ENCODE measurements around the gene ENO2.
"Not testable (repeated sequence)": the region's sequence is repeated elsewhere in the genome, so short reads cannot be mapped to it uniquely, and the experiment has no call there.

The ENO2 gene

GRCh38 chr12:6914246-6914946, at the start of gene ENO2:
ENO2 (plus strand) TSS chr12:6914580; CDS start chr12:6915833, 1,253 bp downstream.
- peak; percentile 47 for DNase-seq

DNA sequence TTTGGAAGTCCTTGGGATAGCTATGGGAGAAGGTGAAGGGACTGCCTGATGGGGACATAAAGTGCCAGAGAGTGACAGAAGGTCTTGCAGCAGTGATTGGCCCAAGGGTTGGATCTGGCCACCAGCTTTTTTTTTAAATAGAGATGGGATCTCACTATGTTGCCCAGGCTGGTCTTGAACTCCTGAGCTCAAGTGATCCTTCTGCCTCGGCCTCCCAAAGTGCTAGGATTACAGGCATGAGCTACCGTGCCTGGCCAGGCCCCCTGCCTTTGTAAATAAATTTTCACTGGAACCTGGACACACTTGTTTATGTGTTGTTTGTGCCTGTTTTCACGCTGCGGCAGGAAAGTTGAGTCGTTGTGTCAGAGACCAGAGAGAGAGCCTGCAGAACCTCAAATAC, 49.1 kb upstream of the ENO2 start:
- not testable (repeated sequence) for DNase-seq

DNA sequence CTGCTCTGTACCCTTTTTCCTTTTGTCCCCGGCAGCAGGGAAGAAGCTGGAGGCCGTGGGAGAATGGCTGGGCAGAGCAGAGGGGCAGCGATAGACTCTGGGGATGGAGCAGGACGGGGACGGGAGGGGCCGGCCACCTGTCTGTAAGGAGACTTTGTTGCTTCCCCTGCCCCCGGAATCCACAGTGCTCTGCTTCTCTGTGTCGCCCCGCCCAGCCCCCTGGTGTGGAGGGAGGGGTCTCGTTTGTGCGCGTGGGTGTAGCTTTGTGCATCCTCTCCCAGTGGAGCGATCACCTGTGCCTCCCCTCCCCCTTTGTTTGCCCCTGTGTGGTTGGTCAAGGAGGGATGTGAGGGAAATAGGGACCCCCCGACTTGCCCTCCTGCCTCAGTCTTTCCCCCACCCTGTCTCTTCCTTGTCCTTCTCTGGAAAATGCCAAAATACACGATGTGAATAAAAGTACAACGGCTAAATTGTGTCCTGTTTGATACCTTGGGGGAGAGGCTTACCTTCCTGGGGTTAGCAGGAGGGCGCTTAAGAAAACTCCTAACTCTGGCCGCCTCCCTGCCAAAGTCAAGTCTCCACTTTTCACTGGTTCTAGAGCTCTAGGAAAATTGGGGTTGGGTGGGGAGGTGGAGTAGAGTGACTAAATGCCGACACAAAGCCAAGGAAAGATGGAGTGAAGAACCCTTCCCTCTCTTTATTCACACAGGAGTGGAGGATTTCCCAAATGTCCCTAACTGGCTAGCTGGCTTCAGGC, 48.0 kb upstream of the ENO2 start:
- DNase-seq: no peak

- no peak for DNase-seq
Observed at GRCh38 chr12:6866920-6867412, 47.4 kb upstream of the ENO2 start.

- peak; percentile 47 for DNase-seq
Observed at GRCh38 chr12:6867413-6868210, 46.8 kb upstream of the ENO2 start, which contains the start of gene TPI1. TPI1 (plus strand) TSS chr12:6867531; CDS start chr12:6867567, 36 bp downstream.

DNA sequence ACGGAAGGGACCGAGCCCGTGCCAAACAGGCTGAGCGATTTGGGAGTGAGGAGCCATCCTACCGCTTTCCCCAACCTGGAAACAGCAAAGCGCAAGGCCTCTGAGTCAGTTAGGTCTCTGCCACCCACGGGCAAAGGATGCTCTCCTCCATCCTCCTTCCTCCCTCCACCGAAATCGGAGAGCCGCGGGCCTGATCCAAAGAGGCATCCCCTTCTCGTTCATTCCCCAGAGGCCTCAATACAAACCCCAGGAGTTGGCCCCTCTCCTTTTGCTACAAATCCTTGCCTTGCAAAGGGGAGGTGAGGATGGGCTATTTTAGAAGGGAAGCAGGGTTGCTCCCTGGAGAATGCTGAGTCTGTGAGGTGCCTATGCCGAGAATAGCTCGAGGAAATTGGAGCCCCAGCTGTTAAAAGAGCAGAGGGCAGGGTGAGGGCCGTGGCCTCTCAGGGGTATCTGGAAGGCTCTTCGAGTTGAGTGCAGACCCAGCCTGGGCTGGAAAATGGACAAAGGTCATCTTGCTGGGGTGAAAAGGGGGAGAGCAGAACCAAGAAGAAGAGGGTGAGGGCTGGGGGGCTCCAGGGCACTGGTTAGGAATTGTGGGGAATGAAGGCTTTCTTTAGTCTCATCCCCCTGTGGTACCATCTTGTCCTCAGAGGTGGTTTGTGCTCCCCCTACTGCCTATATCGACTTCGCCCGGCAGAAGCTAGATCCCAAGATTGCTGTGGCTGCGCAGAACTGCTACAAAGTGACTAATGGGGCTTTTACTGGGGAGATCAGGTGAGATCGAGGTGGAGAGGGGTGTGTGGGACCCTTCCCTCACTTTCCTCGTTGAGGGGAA, 46.0 kb upstream of the ENO2 start:
- no peak for DNase-seq

DNA sequence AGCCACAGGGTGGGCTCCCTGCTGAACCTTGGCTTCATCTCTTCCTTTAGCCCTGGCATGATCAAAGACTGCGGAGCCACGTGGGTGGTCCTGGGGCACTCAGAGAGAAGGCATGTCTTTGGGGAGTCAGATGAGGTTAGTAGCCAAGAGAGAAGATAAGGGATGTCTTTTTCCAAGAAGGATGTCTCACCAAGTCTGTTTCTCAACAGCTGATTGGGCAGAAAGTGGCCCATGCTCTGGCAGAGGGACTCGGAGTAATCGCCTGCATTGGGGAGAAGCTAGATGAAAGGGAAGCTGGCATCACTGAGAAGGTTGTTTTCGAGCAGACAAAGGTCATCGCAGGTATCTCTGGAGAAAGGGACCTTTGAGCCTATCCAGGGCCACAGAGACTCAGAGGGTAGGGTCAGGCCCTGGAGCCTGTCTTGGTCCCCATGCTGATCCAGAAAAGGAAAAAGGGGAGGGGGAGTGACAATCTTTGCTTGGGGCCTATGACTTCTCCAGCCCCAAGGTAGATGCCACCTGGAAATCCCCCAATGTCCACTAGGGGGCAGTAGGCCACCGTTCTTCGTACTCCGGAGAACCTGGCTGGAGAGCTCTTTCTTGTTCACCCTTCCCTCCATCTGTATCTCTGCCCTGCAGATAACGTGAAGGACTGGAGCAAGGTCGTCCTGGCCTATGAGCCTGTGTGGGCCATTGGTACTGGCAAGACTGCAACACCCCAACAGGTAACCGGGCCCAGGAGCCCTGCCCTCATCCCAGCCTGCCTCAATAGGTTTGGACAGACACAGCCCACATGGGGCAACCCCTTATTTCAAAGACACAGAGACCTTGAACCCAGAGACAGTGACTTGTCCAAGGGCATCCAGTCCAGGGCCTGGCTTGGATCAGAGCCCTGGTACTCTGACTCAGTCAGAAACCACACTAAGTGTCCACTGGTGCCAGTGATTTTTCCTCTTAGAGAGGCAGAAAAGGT, 45.0 kb upstream of the ENO2 start:
- peak; percentile 43 for DNase-seq

GRCh38 chr12:6870304-6870703, 44.1 kb upstream of the ENO2 start:
- not testable (repeated sequence) for DNase-seq

DNA sequence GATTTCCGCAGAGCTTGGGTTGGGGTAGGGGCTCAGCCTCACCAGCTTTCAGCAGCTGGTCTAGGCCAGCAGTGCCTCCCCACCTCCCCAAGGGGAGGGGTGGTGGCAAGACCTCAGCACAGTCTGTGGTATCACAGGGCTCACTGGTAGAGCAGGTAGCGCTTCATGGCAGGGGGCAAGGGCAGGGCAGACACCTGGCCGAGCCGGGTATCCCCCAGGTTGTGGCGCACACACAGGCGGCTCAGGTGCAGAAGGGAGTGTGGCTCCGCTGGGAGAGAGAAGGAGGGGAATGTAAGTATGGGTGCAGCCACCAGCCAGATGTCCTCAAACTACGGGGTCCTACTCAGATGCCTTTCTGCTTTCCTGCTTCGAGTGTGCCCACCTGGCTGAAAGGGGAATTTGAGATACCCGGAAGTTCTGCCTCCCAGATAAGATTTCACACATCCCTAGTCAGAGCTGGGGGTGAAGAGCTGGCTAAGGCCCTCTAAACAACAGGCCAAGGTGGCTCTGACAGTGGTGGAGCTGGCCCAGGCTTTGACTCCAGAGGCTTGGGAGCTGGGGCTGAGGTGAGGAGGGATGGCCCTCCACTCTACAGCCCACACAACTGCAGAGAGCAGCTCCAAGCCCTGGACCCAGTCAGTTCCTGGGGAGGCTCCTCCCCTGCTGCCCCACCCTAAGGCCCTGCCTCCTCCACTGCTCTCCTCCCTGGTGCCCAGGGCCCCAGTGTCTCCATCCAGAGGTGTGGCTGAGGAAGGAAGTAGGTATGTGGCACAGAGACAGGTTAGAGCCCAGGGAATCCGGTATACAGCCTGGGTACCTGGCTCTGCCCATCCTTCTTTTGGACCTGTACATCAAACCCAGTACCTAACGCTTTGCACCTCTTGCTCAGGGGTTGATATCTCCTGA, 43.1 kb upstream of the ENO2 start:
- DNase-seq: no peak

GRCh38 chr12:6872073-6873048, 42.0 kb upstream of the ENO2 start:
- peak; percentile 66 for DNase-seq

GRCh38 chr12:6873094-6874014, 41.0 kb upstream of the ENO2 start, which contains the start of gene SPSB2:
SPSB2 (minus strand) TSS chr12:6873303; CDS start chr12:6872901, 402 bp downstream.
- peak; percentile 91 for DNase-seq

DNA sequence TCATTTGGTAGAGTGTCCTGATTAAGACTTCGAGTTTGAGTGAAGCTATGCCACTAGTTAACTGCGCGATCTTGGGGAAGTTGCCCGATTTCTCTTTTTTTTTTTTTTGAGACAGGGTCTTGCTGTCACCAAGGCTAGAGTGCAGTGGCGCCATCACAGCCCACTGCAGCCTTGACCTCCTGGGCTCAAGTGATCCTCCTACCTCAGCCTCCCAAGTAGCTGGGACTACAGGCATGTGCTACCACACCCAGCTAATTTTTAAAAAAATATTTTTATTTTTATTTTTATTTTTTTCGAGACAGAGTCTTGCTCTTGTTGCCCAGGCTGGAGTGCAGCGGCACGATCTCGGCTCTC, 40.4 kb upstream of the ENO2 start:
- DNase-seq: not testable (repeated sequence)

GRCh38 chr12:6879824-6880223, 34.6 kb upstream of the ENO2 start:
- DNase-seq: not testable (repeated sequence)

DNA sequence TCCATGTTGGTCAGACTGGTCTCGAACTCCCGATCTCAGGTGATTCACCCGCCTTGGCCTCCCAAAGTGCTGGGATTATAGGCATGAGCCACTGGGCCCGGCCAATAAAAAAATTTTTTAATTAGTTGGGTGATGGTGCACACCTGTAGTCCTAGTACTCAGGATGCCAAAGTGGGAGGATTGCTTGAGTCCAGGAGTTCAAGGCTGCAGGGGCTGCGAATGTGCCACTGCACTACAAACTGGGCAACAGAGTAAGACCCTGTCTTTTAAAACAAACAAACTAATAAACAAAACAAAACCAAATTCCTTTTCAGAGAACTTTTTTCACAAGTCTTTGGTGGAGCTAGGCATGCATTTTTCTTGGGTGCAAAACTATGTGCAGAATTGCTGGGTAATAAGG, 31.1 kb upstream of the ENO2 start:
- no peak for DNase-seq

- no peak for DNase-seq
Observed at GRCh38 chr12:6883683-6884082, 30.7 kb upstream of the ENO2 start.

DNA sequence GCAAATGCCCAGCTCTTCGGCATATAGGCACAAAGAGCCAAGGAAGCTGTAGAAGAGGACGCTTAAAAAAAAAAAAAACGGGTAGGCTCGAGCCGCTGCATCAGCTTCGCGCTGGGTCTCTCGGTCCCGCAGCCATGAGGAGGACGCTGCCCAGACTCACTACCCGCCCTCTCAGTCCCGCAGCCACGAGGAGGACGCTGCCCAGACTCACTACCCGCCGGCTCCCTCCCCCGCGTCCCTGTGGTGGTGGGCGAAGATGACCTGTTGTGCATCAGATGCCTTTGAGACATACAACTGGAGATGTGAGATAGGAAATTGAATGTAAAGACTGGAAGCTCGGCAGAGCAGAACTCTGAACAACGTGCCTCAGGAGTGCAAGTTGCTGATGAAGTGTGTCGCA, 29.8 kb upstream of the ENO2 start:
- DNase-seq: no peak

GRCh38 chr12:6886206-6886999, 28.0 kb upstream of the ENO2 start:
- DNase-seq: not testable (repeated sequence)

All from NCI-H1092 (cell line).